Stimulated activated CD8-positive, alpha-beta memory T cell treated with anti-CD3 and anti-CD28 coated beads, Interleukin-12 subunit alpha, Interleukin-12 subunit beta, amount 100 ng/mL, for 4 hours (primary cell): ENCODE measurements around the gene STXBP5L.
"Not testable (repeated sequence)": the region's sequence is repeated elsewhere in the genome, so short reads cannot be mapped to it uniquely, and the experiment has no call there.

Source experiments
- DNase-seq: peaks from one replicate; pipeline ENCODE4 v3.0.0-alpha.2; 2020; ENCODE audit warnings: low read depth

The STXBP5L gene

DNA sequence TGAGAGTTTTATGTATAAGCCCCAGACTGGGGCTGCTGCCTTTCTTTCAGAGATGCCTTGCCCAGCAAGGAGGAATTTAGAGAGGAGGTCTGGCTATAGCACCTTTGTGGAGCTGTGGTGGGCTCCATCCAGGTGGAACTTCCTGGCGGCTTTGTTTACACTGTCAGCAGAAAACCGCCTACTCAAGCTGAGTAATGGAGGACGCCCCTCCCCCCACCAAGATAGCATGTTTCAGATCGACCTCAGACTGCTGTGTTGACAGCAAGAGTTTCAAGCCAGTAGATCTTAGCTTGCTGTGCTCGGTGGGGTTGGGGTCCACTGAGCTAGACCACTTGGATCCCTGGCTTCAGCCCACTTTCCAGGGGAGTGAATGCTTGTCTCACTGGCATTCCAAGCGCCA, 155.6 kb downstream of the STXBP5L start:
- no peak for DNase-seq

DNA sequence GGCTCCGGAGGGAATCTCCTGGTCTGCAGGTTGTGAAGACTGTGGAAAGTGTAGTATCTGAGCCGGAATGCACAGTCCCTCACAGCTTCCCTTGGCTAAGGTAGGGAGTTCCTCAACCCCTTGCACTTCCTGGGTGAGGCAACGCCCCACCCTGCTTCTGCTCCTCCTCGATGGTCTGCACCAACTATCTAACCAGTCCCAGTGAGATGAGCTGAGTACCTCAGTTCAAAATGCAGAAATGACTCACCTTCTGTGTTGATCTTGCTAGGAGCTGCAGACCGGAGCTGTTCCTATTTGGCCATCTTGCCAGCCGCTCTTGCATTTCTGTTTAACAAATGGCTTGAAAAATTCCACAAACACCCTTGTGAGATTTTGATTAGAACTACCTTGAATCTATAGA, 156.1 kb downstream of the STXBP5L start:
- DNase-seq = no peak

DNA sequence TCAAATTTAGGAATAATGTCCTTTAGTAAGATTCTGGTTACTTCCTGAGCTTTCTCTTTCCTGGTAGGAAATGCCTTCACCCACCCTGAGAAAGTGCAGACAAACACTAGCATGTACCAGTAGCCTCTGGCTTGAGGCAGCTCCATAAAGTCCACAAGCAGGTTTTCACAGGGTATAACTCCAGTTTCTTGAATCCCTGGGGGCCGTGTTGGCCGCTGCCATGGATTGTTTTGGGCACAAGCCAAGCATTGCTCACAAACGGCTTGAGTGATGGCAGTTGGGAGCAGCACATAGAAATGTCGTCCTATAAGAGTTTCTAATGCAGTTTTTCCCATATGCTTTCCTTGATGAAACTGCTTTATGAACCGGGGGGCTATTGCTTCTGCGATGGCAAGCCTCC, 164.1 kb downstream of the STXBP5L start:
- no peak for DNase-seq

DNA sequence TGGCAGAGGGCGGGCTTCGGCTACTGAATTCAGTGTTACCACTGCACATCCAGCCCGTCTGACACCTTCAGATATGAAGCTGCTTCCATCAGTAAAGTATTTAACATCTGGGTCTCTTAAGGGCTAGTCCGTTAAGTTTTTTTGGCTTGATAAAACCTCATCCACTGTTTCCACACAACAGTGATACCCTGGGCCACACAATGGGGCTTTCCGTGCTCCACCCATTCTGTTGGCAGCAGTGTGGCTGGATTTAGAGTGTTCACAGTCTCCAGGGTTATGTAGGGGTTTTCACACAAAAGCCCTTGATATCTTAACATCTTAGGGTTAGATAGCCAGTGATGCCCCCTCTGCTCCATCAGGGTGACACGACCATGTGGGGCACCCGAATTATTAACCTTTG, 165.0 kb downstream of the STXBP5L start:
- DNase-seq = no peak

DNA sequence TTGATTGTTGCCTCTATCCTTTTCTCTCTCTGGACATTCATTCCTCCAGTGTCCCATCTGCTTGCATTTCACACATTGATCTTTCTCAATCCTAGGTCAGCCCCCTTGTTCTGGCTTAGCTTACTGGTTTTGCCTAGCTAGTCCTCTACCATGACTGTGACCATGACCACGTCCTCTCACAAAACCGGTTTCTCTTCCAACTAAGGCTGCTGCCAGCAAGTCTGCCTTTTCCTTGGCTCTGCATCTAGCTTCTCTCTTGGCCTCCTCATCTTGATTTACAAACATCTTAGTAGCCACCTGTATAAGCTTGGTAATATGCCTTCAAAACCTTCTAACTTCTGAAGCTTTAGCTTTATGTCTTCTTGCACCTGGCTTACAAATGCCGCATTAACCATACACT, 167.2 kb downstream of the STXBP5L start:
- DNase-seq = no peak

DNA sequence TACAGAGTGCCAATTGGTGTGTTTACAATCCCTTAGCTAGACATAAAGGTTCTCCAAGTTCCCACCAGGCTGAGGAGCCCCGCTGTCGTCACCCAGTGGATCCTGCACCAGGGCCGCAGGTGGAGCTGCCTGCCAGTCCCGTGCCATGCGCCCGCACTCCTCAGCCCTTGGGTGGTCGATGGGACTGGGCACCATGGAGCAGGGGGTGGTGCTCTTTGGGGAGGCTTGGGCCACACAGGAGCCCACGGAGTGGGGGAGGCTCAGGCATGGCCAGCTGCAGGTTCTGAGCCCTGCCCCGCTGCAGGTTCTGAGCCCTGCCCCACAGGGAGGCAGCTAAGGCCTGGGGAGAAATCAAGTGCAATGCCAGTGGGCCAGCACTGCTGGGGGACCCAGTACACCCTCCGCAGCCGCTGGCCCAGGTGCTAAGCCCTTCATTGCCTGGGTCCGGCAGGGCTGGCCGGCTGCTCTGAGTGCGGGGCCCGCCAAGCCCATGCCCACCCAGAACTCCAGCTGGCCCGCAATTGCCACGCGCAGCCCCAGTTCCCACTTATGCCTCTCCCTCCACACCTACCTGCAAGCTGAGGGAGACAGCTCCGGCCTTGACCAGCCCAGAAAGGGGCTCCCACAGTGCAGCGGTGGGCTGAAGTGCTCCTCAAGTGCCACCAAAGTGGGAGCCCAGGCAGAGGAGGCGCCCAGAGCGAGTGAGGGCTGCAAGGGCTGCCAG, 170.5 kb downstream of the STXBP5L start:
- not testable (repeated sequence) for DNase-seq

DNA sequence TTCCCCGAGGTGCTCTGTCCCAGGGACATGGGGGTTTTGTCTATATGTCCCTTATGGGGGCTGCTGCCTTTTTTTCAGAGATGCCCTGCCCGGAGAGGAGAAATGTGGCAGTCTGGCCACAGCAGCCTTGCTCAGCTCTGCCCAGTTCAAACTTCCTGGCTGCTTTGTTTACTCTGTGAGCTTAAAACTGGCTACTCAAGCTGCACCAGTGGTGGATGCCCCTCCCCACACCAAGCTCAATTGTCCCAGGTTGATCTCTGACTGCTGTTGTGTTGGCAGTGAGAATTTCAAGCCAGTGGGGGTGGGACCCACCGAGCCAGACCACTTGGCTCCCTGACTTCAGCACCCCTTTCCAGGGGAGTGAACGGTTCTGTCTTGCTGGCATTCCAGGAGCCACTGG, 188.9 kb downstream of the STXBP5L start:
- DNase-seq = no peak

DNA sequence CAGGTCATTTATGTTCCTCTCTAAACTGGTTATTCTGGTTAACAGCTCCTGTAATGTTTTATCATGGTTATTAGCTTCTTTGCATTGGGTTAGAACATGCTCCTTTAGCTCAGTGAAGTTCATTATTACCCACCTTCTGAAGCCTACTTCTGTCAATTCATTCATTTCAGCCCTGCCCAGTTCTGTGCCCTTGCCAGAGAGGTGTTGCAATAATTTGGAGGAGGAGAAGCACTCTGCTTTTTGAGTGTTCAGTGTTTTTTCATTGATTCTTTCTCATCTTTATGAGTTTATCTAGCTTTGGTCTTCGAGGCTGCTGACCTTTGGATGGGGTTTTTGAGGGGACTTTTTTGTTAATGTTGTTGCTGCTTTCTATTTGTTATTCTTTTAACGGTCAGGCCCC, 203.1 kb downstream of the STXBP5L start:
- DNase-seq = not testable (repeated sequence)

DNA sequence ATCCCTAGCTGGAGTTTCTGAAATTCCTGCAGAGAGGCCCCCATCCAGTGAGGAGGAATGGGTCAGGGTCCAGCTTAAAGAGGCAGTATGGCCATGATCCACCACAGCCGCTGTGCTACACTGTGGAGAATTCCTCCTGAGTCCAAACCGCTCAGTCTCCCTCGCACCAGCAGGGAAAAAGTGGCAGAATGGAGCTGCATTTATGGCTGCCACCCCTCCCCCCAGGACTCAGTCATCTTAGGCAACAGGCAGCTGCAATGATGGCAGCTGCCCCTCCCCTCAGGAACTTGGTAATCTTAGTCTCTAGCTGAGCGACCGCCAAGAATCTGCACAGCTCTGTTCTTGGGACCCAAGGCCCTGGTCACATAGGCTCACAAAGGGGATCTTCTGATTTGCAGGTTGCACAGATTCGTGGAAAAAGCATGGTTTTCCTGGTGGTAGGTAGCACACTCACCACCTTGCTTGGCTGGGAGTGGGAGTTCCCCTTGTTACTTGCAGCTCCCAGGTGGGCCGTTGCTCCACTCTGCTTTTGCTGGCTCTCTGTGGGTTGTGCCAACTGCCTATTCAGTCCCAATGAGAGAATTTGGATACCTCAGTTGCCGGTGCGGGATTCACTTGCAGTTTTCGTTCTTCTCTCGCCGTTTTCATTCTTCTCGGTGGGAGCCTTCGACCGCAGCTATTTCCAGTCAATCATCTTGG, 204.1 kb downstream of the STXBP5L start:
- no peak for DNase-seq

DNA sequence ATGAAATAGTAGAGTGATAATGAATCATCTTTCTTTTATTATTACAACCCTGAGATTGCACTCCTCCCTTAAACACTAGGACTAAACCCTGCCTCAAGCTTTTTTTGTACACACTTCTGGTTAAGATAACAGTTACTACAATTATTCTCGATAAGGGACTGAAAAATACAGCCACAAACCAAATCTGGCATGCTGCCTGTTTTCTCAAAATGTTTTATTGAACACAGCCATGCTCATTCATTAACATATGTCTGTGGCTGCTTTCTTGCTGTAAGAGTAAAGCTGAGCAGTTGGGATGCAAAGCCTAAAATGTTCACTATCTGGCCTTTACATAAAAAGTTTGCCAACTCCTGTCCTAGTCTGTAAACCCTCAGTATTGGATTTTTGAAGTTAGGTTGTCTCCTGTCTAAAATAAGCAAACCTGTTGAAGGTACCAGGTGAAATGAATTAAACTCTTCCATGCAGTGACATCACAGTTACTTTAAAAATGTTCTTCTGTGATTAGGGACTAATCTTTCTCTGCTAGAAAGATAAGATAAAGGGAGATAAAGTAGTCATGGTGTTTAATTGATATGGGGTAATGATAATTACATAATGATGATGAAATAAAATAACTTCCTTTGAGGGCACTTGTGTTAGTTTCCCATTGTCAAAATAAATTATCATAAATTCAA, 218.2 kb downstream of the STXBP5L start:
- DNase-seq = no peak

DNA sequence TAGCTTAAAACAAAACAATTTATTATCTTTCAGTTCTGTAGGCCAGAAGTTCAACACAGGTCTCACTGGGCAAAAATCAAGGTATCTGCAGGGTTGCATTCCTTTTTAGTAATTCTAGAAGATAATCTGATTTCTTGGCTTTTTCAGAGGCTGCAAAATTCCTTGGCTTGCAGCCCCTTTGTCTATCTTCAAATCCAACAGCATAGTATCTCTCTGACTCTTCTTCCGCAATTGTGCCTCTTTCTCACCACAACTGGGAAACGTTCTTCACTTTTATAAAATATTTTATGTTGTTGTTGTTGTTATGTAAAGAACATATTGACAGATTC, 218.7 kb downstream of the STXBP5L start:
- DNase-seq = no peak

DNA sequence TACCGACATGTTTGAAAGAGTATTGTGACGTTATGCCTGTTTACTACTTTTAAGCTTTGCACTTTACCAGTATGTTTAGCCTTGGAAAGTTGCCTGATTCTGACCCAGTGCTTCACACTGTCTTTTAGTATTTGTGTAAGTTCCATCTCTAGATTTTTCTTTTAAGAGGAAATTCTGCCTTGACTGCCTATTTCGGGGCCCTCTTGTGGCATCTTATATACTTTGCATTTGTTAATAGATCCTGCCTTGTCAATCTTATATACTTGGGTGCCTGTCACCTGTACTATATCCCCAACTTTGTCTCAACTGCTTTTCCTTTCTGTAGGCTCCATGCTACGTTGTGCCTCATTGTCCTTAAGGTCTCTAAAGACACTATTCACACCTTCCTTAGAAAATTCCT, 244.6 kb downstream of the STXBP5L start:
- no peak for DNase-seq

DNA sequence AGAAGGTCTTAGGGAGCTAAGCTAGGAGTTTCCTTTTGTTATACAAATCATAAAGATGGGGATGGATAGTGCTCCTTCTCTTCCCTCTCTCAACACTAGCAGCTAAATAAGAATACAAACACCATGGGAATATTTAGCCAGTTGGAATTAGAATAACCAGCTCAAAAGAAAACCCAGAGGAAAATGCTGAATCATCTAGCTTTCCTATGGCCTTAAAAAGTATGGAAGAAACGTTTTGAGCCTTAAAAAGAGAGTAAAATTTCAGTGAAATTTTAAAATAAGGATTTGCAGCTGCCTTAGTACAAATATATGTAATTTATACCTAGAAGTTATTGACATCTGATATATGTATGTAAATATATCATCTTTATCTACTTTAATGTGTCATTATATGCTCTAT, 245.8 kb downstream of the STXBP5L start:
- DNase-seq = no peak

DNA sequence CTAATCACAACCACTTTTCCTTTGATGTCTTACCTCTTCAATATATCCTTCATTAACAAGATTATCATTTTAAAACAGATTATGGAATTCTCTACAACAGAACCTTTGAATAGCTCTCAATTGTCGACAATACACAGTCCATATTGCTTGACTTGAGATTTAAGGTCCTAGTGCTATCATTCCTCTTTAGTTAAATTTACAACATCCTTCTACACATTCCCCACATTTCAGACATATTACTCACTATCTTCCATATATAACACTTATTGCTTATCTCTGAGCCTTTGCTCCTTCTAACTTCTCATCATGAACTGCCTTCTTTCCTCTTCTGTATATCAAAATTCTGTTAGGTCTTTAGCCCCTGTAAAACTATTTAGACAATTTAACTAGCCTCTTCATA, 247.0 kb downstream of the STXBP5L start:
- no peak for DNase-seq

DNA sequence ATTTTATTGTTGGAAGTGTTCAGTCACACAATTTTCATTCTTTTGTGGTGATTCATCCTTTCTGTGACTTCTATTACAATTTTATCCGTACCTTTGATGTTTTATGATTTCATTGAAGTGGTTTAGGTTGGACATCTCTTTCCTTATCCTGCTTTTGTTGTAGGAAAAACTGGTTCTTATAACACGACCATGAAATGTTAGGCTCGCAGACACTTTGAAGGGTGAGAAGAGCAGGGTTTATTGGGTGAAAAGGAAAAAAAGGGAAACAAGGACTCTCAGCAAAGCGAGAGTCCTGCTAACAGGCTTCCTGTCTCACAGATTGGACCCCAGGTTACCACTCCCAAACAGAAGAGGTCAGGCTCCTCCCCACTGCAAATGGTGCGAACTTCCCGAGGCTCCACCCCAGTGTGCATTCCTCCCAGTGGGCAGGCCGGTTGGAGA, 257.4 kb downstream of the STXBP5L start:
- DNase-seq = no peak

DNA sequence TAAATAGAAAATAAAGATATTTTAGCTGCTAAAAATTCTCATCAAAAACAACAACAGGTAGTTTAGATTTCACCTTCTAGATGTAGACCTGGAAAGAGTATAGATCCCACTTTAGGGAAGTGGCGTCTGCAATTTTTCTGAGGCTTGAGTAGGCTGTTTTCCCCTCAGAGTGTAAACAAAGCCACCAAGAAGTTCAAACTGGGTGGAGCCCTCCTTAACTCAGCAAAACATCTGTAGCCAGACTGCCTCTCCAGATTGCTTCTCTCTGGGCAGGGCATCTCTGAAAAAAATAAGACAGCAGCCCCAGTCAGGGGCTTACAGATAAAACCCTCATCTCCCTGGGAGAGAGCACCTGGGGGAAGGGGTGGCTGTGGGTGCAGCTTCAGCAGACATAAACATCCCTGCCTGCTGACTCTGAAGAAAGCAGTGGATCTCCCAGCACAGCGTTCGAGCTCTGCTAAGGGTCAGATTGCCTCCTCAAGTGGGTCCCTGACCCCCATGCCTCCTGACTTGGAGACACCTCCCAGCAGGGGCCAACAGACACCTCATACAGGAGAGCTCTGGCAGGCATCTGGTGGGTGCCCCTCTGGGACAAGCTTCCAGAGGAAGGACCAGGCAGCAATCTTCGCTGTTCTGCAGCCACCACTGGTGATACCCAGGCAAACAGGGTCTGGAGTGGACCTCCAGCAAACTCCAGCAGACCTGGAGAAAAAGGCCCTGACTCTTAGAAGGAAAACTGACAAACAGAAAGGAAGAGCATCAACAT, 259.6 kb downstream of the STXBP5L start:
- DNase-seq = no peak

DNA sequence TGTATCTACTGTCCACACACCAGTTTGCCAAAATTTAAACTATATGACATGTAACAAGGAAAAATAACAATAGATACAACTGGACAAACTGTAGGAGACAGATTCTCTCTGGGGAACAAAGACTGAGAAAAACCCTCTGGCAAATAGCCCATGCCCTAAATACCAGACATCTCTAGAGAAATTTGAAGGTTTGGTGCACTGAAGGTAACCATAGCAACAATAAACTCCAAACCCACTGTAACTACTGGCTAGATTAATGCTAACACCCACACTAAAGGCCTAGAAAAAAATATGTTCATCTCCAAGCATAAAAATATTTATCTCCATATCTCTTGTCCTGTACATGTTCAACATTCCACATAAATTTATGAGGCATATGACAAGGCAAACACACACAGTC, 267.1 kb downstream of the STXBP5L start:
- DNase-seq = no peak

DNA sequence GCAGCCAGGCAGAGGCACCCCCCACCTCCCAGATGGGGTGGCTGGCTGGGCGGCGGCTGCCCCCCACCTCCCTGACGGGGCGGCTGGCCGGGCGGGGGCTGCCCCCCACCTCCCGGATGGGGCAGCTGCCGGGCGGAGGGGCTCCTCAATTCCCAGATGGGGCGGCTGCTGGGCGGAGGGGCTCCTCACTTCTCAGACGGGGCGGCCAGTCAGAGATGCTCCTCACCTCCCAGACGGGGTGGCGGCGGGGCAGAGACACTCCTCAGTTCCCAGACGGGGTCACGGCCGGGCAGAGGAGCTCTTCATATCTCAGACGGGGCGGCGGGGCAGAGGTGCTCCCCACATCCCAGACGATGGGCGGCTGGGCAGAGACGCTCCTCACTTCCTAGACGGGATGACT, 282.6 kb downstream of the STXBP5L start:
- DNase-seq = not testable (repeated sequence)

DNA sequence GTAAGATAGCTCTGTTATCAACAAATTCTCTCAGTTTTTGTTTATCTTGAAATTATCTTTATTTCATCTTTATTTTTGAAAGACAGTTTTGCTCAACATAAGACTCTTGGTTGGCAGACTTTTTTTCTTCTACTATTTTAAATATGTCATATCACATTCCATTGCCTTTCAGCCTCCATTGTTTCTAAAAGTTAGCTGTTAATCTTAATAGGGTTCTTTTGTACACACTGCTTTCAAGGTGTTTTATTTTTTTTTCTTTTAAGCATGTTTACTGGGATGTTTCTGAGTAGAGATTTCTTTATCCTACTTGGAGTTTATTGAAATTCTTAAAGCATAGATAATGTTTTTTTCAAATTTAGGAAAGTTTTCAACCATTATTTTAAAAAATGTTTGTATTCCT, 294.6 kb downstream of the STXBP5L start:
- DNase-seq = no peak

DNA sequence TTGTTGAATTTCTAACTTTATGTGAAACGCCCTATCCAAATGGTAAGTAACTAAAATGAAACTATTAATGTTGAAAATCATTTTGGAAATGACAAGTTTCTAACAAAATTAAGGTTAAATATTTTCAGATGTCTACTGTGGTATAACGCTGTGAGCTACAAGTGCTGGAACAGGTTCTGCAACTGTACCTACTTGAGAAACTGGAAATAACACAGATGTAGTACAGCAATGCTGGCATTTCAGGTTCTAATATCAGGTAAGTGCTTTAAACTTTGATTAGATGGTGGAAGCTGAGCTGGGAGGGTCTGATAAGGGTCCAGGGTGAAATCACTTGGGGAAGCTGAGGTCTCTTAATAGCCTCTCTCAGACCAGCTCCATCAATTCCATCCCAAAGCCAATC, 315.1 kb downstream of the STXBP5L start:
- no peak for DNase-seq

DNA sequence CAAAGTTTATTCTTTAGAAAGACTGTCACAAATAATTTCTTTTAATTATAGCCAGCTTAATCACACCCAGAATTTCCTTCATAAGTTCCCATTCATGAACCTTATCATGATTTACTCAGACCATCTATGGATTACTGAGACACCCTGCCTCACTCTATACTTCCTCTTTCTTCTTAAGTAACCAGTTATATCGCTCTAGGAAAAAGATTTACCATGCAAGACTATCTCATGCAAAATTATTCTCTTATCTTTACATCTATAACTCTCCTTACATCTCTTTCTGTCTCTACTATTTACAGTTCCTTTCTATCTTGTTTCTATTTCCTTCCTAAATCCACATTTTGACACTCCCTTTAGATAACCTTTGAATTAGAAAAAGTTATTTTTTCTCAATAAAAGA, 321.0 kb downstream of the STXBP5L start:
- DNase-seq = no peak

DNA sequence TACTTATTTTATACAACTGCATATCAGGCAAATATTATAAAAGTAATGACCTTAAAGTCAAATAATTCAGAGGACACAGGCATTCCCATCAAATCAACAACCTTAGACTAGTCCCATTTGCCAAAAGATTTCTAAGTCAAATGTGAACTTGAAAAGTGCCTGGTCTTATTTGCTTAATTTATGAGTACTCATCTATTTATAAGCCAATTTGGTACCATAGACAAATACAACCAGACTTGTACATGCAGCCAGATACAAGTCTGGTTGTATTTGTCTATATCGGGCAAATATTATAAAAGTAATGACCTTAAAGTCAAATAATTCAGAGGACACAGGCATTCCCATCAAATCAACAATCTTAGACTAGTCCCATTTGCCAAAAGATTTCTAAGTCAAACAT, 322.2 kb downstream of the STXBP5L start:
- DNase-seq = not testable (repeated sequence)

DNA sequence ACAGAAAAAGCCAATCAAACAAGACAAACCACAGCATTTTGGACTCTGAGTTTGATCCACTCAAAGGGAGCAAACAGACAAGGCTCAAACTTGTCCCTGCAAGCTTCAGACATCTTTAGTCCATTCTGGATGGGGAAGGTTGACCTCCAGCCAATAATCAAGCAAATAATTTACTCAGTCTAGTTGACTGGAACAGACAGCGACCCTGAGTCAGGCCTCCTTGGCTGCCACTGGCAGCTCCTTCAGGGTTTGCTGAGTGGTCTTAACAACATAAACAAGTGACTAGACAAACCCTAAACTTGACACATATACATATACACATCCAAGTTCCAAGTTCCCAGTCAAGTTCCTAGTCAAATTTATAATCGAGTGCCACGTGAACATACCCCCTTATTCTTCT, 323.9 kb downstream of the STXBP5L start:
- DNase-seq = no peak
